Lower leg skin (tissue), 4 donors: Measurements from ENCODE around the gene TGFA. TPM values are rescaled to one million over a fixed set of nuclear protein-coding genes. Genes with fewer than 3 reads are reported as not detected.

ENCODE experiments used
- DNase-seq, 2 donors: peaks; one replicate each; pipeline ENCODE4 v3.0.0-alpha.2; 2019; ENCODE audit warnings: low spot score in 2 of 2
- H3K4me3 ChIP-seq: fragments of 200-600 bp; sonication (generic); 2 replicates; pipeline ENCODE4 v1.5.1; 2017; ENCODE audit warnings: mild to moderate bottlenecking, low read depth; ENCODE audit not compliant: poor library complexity, severe bottlenecking
- POLR2A ChIP-seq, 2 donors: fragments of 450-650 bp; IDR thresholded peaks; one replicate each; pipeline ENCODE4 v1.6.1; 2016 to 2017; ENCODE audit warnings: antibody characterized with exemption in 2 of 2, mild to moderate bottlenecking in 1 of 2, moderate library complexity in 1 of 2
- WGBS, 2 donors: methylation state at CpG; one replicate each; pipeline ENCODE4 v1.1.5; 2018; 5-methylcytosine and 5-hydroxymethylcytosine counted together
- intact Hi-C: fragments of 100-400 bp; cut with DNase I; formaldehyde crosslinking; loops from one replicate; pipeline ENCODE4 v1.15.0; 2023; ENCODE audit warnings: low total_unique reads
- total RNA-seq, 4 donors: library from RNA; depleted of rRNA; stranded (reverse); fragments of >200 nt; gene quantifications; one replicate each; pipeline ENCODE4 v1.1.0, GENCODE V29; 2016
- TF ChIP-seq, protein P1 (sequence below), 3 donors: fragments of 450-650 bp; IDR thresholded peaks; one replicate each; pipeline ENCODE4 v1.5.1; 2016; ENCODE audit warnings: antibody characterized with exemption in 3 of 3, mild to moderate bottlenecking in 3 of 3, moderate library complexity in 2 of 3

Gene TGFA
- total RNA-seq, 4 donors from 2014 or later: 56.5 to 78.3 (median 65.0) TPM

GRCh38 chr2:70580352-70580751 lies 26.7 kb upstream of the TGFA start:
- DNase-seq: no peak
- TF ChIP-seq, protein P1, sequence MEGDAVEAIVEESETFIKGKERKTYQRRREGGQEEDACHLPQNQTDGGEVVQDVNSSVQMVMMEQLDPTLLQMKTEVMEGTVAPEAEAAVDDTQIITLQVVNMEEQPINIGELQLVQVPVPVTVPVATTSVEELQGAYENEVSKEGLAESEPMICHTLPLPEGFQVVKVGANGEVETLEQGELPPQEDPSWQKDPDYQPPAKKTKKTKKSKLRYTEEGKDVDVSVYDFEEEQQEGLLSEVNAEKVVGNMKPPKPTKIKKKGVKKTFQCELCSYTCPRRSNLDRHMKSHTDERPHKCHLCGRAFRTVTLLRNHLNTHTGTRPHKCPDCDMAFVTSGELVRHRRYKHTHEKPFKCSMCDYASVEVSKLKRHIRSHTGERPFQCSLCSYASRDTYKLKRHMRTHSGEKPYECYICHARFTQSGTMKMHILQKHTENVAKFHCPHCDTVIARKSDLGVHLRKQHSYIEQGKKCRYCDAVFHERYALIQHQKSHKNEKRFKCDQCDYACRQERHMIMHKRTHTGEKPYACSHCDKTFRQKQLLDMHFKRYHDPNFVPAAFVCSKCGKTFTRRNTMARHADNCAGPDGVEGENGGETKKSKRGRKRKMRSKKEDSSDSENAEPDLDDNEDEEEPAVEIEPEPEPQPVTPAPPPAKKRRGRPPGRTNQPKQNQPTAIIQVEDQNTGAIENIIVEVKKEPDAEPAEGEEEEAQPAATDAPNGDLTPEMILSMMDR (IDR thresholded peaks at IDR 0.05): no peak
- no peak for TF ChIP-seq POLR2A (IDR thresholded peaks at IDR 0.05)
- no peak overlapping the region for H3K4me3 ChIP-seq
- intact Hi-C loops: no loop called here

GRCh38 chr2:70574618-70575017 lies 21.0 kb upstream of the TGFA start:
- no peak overlapping the region for H3K4me3 ChIP-seq
- TF ChIP-seq, protein P1 (IDR thresholded peaks at IDR 0.05): no peak
- no peak for TF ChIP-seq POLR2A (IDR thresholded peaks at IDR 0.05)
- DNase-seq: no peak
- 51 to 72% methylated on average over 3 of the region's 3 CpGs for WGBS, 2 donors
- intact Hi-C loops: no loop called here

- DNase-seq: no peak
- no peak overlapping the region for H3K4me3 ChIP-seq
- intact Hi-C loops: no loop called here
- TF ChIP-seq, protein P1 (IDR thresholded peaks at IDR 0.05): no peak
- TF ChIP-seq POLR2A (IDR thresholded peaks at IDR 0.05): no peak
- WGBS, 2 donors: 75 to 88% methylated on average over 2 of the region's 2 CpGs
These were observed 20.5 kb upstream of the TGFA start for GRCh38 chr2:70574109-70574508.

DNA sequence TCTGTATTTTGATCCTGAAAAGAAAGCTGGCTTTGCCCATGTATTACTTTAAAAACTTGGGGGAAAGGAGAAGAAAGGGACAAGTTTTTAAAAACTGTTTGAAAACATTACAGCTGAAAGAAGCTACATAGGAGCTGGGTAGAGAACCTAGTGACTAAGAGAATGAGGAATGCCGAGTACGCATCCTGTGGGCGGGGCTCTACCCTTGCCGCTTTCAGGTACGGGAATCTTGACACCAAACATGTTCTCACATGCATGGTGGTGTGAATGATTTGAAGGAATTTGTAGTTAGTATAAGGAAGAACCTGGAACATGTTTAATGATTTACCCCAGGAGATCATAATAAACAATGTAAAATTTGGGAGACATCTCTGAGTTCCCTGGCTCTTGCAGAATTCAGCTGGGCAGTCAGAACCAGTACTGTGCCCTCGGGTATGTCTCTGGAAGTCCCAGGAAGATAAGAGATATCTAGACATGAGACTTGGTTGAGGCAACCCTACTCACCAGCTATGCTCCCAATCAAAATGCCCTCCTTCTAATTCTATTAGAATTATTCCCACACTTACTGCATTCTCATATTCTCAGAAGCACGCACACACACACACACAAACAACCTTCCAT lies 16.5 kb upstream of the TGFA start:
- peak in 1 of 2 donors; percentile 71 for DNase-seq
- intact Hi-C loops: no loop called here
- 45 to 49% methylated on average over 7 of the region's 7 CpGs for WGBS, 2 donors
- TF ChIP-seq, protein P1 (IDR thresholded peaks at IDR 0.05): no peak
- TF ChIP-seq POLR2A (IDR thresholded peaks at IDR 0.05): no peak
- no peak overlapping the region for H3K4me3 ChIP-seq

DNA sequence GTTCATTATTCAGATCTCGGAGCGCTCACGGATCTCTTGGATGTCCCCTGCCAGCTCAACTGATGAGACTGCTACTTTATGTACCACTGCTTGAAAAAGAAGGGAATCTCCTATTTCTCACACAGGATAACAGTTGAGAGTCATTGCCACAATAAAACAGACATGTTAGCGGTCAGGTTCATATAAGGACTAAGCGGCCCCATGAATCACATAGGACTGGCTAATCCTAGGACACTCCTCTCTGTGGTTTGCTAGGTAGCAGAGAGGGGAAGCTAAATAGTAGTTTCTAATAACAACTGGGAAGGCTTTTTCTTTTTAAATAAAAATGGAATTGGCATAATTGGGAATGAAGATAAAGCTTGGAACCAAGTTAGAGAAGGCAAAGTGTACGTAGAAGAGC lies 15.9 kb upstream of the TGFA start:
- 81% methylated on average over 6 of the region's 6 CpGs for WGBS, 2 donors
- DNase-seq: no peak
- intact Hi-C loops: no loop called here
- TF ChIP-seq POLR2A (IDR thresholded peaks at IDR 0.05): no peak
- TF ChIP-seq, protein P1 (IDR thresholded peaks at IDR 0.05): no peak
- no peak overlapping the region for H3K4me3 ChIP-seq

GRCh38 chr2:70566906-70567305 lies 13.3 kb upstream of the TGFA start:
- intact Hi-C loops: no loop called here
- 89 to 93% methylated on average over 2 of the region's 2 CpGs for WGBS, 2 donors
- TF ChIP-seq, protein P1 (IDR thresholded peaks at IDR 0.05): no peak
- TF ChIP-seq POLR2A (IDR thresholded peaks at IDR 0.05): no peak
- DNase-seq: no peak
- no peak overlapping the region for H3K4me3 ChIP-seq
